ENCODE data around the gene RAMP3. TPM values are rescaled to one million over a fixed set of nuclear protein-coding genes. Genes with fewer than 3 reads are reported as not detected.

Gene RAMP3
- polyA plus RNA-seq, 2 of the 4 experiments (the other 2 are of a cell fraction): not detected

- no peak for DNase-seq (ENCODE audit: low read depth in 1 of 2, low spot score in 1 of 2)
- WGBS (ENCODE audit: missing lambda C conversion rate): 64% methylated on average over 9 of the region's 9 CpGs
- ChIA-PET POLR2A (no interaction called here), CTCF (interaction anchor here (0.6 to 11.0 kb wide), 8 partner anchors 8 to 699 kb away, joined by 3 to 112 read pairs (median 3); no protein-coding TSS in a partner anchor)
- TF ChIP-seq EHF (CRISPR knock-in tag; IDR thresholded peaks at IDR 0.05) (no peak), ZC3H11A (IDR thresholded peaks at IDR 0.05) (peak; percentile 30; the same call in 1 of the 2 replicates)
- H3K9me3 ChIP-seq: no peaks in the 10 kb centered on the region
- no peak overlapping the region for H3K4me2 ChIP-seq
- no peak; a peak in 1 of 6 replicates for ATAC-seq
- H3K27ac ChIP-seq: no peak overlapping the region
- no peak for FAIRE-seq
- no peak overlapping the region for H3K4me3 ChIP-seq
- H3K4me1 ChIP-seq: 0 out of 3 replicates have a peak, but pooled peaks cover 6% of the 10 kb centered on the region
Measured at GRCh38 chr7:45155357-45155900, 2.2 kb upstream of the RAMP3 start.

GRCh38 chr7:45155941-45156340 lies 1.6 kb upstream of the RAMP3 start:
- CTCF ChIA-PET: interaction anchor here (0.7 to 11.0 kb wide), 5 partner anchors 16 to 698 kb away, joined by 3 to 112 read pairs (median 3); no protein-coding TSS in a partner anchor
- Histone ChIP-seq H3K9me3 (no peaks in the 10 kb centered on the region), H3K4me3 (no peak overlapping the region), H3K4me2 (no peak overlapping the region), H3K27ac (no peak overlapping the region), H3K4me1 (0 out of 3 replicates have a peak, but pooled peaks cover 6% of the 10 kb centered on the region)
- FAIRE-seq (no peak), DNase-seq (ENCODE audit: low read depth in 1 of 2, low spot score in 1 of 2) (no peak), ATAC-seq (peak in 1 of 2 experiments; percentile 6; a peak in 1 of 6 replicates)
- WGBS (ENCODE audit: missing lambda C conversion rate): 64% methylated on average over 3 of the region's 4 CpGs
- TF ChIP-seq HOXB5 (CRISPR knock-in tag; IDR thresholded peaks at IDR 0.05): no peak
- TF ChIP-seq GATA3 (IDR thresholded peaks at IDR 0.05; ENCODE audit: borderline replicate concordance): no peak
- no peak for TF ChIP-seq CHD2 (IDR thresholded peaks at IDR 0.05; ENCODE audit: low read length, partially characterized antibody)
- TF ChIP-seq SREBF2 (IDR thresholded peaks at IDR 0.05): no peak
- POLR2A ChIA-PET: no interaction called here

GRCh38 chr7:45156516-45157272 lies 897 bp upstream of the RAMP3 start:
- DNase-seq (ENCODE audit: low read depth in 1 of 2, low spot score in 1 of 2) (no peak), FAIRE-seq (no peak), ATAC-seq (no peak)
- Histone ChIP-seq H3K4me1 (0 out of 3 replicates have a peak, but pooled peaks cover 6% of the 10 kb centered on the region), H3K9me3 (no peaks in the 10 kb centered on the region), H3K4me3 (no peak overlapping the region), H3K4me2 (no peak overlapping the region), H3K27ac (no peak overlapping the region)
- POLR2A ChIA-PET: interaction anchor here (0.6 kb wide), 1 partner anchor 300 kb away, joined by 3 read pairs; no protein-coding TSS in a partner anchor
- WGBS (ENCODE audit: missing lambda C conversion rate): 80% methylated on average over 7 of the region's 8 CpGs
- TF ChIP-seq NPAS2 (CRISPR knock-in tag; IDR thresholded peaks at IDR 0.05; ENCODE audit: borderline replicate concordance) (no peak), HOXA7 (CRISPR knock-in tag; IDR thresholded peaks at IDR 0.05) (no peak), HDAC2 (IDR thresholded peaks at IDR 0.05) (no peak), CBX2 (IDR thresholded peaks at IDR 0.05; ENCODE audit: borderline replicate concordance, low read depth) (no peak), KDM1A (IDR thresholded peaks at IDR 0.05; ENCODE audit: low read depth) (no peak), POLR2A (IDR thresholded peaks at IDR 0.05; ENCODE audit: low read length) (no peak), MYC (IDR thresholded peaks at IDR 0.05; ENCODE audit: borderline replicate concordance, low read length) (no peak), JUN (IDR thresholded peaks at IDR 0.05) (no peak), EHF (CRISPR knock-in tag; IDR thresholded peaks at IDR 0.05) (no peak), HOXB5 (CRISPR knock-in tag; IDR thresholded peaks at IDR 0.05) (no peak), HES2 (IDR thresholded peaks at IDR 0.05) (no peak)
- TF ChIP-seq, protein P1, sequence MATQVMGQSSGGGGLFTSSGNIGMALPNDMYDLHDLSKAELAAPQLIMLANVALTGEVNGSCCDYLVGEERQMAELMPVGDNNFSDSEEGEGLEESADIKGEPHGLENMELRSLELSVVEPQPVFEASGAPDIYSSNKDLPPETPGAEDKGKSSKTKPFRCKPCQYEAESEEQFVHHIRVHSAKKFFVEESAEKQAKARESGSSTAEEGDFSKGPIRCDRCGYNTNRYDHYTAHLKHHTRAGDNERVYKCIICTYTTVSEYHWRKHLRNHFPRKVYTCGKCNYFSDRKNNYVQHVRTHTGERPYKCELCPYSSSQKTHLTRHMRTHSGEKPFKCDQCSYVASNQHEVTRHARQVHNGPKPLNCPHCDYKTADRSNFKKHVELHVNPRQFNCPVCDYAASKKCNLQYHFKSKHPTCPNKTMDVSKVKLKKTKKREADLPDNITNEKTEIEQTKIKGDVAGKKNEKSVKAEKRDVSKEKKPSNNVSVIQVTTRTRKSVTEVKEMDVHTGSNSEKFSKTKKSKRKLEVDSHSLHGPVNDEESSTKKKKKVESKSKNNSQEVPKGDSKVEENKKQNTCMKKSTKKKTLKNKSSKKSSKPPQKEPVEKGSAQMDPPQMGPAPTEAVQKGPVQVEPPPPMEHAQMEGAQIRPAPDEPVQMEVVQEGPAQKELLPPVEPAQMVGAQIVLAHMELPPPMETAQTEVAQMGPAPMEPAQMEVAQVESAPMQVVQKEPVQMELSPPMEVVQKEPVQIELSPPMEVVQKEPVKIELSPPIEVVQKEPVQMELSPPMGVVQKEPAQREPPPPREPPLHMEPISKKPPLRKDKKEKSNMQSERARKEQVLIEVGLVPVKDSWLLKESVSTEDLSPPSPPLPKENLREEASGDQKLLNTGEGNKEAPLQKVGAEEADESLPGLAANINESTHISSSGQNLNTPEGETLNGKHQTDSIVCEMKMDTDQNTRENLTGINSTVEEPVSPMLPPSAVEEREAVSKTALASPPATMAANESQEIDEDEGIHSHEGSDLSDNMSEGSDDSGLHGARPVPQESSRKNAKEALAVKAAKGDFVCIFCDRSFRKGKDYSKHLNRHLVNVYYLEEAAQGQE (IDR thresholded peaks at IDR 0.05): no peak
- CTCF ChIA-PET: interaction anchor here (0.7 to 11.0 kb wide), 5 partner anchors 19 to 697 kb away, joined by 3 to 112 read pairs (median 8); no protein-coding TSS in a partner anchor

Data from A549 (cell line).